ENCODE measurements around the gene TSPEAR.

The TSPEAR gene

GRCh38 chr21:44527983-44528633, 183.3 kb downstream of the TSPEAR start:
- DNase-seq (ENCODE audit: low read depth), result no peak

DNA sequence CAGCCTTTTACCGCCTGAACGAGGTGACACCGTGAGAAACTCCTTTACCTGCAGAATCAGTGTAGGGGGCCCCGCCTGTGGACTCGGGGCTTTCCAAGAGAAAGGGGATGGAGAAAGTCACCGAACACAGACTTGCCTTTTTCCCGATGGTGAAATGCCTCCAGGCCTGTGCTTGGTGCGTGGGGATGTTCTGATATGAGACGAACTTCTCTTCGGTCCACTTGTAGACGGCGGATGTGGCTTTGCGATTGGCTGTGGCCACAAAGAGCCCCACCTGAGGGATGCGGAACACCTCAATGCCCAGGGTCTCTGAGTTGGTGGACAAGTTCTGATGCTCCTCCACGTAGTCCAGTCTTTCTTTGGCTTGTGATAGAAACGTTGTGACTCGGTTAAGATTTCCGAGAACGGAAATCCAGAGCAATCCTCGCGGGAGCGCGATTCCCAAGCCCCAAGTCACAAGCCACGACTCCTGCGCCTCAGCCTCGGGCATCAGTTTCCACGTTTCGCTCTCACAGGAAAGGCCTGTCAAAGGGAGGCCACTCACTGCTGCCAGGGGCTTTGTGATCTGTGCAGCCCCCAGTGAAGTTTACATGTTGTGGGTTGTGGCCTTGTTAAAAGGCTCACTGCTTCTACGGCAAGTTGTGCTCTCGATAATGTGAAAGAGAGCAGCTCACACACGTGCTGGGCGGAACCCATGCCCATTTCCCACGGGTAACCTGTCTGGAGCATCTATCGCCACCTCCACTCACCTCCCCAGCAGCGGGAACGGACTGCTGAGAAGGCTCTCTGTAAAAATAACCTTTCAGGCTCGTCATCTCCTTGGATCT, 184.0 kb downstream of the TSPEAR start:
- DNase-seq (ENCODE audit: low read depth), result no peak

- no peak for DNase-seq (ENCODE audit: low read depth)
These were observed 185.0 kb downstream of the TSPEAR start for GRCh38 chr21:44526096-44526997.

DNA sequence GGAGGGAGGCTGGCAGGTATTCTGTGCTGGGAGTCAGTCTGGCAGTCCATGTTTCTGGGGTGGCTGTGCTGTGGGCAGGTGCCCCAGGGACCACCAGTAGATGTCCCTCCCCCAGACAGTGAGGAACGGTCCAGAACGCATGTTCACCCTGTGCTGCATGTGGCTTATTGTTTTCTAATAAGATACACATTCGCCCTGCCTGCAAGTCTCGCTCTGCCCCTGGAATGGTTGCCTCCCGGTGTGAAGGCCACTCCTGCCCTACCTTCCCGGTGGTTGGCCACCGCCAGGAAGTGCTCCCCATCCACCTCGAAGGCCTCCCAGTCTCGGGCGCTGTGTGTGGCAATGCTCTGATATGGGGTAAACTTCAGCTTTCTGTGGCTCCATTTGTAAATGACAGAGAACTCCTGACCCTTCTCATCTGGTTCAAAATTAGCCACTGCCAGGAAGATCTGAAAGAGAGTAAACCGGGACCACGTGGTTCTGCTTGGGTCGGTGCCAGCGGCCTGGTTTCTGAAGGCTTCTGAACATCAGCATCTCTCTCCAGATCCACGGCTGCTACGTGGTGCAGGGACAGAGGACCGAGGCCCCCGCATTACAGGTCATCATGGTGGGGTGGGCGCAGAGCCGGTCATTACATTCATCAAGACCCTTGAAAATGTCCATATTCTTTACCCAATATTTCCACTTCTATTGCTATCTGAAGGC, 185.8 kb downstream of the TSPEAR start:
- no peak for DNase-seq (ENCODE audit: low read depth)

GRCh38 chr21:44524414-44525371, 186.7 kb downstream of the TSPEAR start:
- DNase-seq (ENCODE audit: low read depth), result no peak

- no peak for DNase-seq (ENCODE audit: low read depth)
These were observed 187.6 kb downstream of the TSPEAR start for GRCh38 chr21:44523567-44524413.

GRCh38 chr21:44522753-44523204, 188.6 kb downstream of the TSPEAR start:
- DNase-seq (ENCODE audit: low read depth), result no peak

DNA sequence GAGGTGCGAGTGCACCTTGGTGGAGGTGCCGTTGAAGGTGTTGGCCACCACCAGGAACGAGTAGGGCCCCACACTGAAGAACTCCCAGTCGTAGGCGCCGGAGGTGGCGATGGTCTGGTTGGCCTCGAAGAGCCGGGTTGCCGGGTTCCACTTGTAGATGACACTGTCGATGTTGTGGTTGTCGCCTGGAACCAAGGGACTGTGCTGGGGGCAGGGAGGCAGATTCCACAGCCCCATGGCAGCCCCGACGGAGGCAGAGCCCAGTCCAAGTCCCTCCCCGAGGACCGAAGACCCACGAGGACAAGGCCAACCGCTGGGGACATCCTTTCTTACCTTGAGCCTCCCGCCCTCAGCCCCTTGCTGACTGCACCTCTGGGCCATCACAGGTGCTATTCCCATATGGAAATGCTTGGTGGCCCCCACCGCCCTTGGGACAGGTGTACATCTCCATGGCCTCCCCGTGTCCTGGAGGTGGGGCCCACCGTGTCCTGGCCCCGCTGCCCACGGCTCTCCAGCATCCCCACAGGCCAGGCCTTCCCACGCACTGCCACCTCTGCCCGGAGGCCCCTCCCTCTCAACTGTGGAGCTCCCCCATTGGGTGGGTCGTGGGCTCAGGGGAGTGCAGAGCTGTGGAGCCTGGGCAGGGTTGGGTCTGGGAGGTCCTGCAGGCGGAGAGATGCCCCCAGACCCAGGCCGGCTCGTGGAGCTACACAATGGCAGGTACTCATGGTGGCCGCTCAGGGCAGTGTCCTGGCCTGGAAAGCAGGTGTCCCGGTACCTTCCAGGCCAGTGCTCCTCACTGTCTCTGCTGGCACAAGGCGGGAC, 189.2 kb downstream of the TSPEAR start:
- DNase-seq (ENCODE audit: low read depth), result no peak

DNA sequence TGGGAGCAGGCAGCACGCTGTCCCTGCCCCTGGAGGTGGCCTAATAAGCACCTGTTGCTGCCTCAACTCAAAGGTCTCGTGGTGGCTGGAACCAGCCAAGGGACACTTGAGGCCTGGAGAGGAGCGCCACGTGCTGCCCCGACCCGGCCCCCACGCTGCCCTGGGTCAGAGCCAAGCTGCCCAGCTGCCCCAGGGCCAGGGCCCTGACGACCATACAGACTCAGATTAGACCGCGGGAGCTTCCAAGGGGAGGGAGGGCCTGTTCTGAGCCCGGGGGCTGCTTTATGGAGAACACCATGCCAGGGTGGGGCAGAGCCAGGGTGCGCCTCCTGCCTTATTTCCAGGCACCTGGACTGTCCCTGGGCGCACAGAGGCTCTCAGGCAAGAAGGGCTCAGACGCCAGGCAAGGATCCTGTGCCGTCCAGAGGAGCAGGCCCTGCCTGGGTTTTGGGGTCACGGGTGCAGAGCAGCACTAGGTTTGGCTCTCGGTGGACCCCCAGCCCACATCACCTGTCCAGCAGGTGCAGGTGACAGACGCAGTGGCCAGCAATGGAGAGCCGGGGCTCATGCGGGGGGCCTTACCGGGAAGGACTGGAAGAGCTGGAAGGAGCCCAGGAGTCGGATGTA, 190.0 kb downstream of the TSPEAR start:
- no peak for DNase-seq (ENCODE audit: low read depth)

GRCh38 chr21:44520326-44521300, 190.8 kb downstream of the TSPEAR start:
- no peak for DNase-seq (ENCODE audit: low read depth)

- no peak for DNase-seq (ENCODE audit: low read depth)
These were observed 191.7 kb downstream of the TSPEAR start for GRCh38 chr21:44519346-44520325.

DNA sequence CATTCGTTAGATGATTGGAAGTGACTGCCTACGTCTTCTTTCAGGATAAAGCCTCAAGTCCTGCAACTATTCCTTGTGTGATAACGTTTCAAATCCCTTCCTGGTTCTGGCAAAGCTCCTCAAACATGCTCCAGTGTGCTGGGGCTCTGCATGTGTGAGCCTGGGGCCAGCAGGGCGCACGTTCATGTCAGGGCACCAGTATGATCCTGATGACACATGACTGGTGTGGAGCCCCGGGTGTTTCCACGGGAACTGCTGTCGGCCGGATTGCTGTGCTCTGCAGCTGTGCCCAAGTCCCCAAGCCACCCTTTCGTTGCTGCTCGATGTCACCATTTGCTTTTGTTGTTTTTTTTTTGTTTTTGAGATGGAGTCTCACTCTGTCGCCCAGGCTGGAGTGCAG, 192.7 kb downstream of the TSPEAR start:
- DNase-seq (ENCODE audit: low read depth), result no peak

DNA sequence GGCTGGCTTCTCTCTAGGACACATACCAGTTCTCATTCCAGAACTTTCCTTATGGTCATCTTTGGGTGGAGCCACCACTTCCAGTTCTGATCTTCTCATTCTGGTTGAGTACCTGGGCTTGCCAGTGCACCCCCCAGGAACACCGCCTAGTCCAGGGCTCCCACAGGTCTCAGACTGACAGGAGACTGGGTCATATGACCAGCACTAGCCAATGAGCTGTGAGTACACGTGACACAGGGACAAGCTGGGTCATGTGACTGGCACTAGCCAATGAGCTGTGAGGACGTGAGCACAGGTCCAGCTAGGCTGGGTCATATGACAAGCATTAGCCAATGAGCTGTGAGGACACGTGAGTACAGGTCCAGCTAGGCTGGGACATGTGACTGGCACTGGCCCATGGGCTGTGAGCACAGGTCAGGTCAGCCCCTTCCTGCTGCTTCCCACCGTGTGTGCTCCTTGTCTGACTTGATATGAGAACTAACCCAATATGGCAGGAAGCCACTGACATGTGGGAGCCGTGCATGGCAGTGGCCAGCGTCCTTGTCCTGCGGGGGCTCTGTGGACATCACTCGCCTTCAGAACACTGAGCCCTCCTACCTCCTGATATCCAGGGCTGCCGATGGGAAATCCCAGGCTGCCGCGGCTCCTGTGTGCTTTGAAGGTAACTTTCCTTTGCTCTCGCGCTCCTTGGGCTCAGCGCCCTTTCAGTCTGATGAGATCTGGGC, 194.0 kb downstream of the TSPEAR start:
- DNase-seq (ENCODE audit: low read depth), result no peak

- no peak for DNase-seq (ENCODE audit: low read depth)
These were observed 194.6 kb downstream of the TSPEAR start for GRCh38 chr21:44516828-44517174.

GRCh38 chr21:44516342-44516741, 195.0 kb downstream of the TSPEAR start:
- no peak for DNase-seq (ENCODE audit: low read depth)

Data from amniotic epithelial cell (primary cell).